OCI-LY3 (cell line): Measurements from ENCODE around the gene TIMP3.

Source experiments
- EZH2phosphoT487 ChIP-seq: fragments of 200-600 bp; shearing (Covaris generic); IDR thresholded peaks from 2 replicates; pipeline ENCODE4 v1.6.1; 2018; ENCODE audit warnings: antibody characterized with exemption, mixed run types, low read depth
- TF ChIP-seq, protein P1 (sequence below): fragments of 200-600, 300-600 bp; sonication (generic); IDR thresholded peaks from 2 replicates; pipeline ENCODE4 v1.5.1; 2014; ENCODE audit warnings: antibody characterized with exemption, low read length, low read depth

DNA sequence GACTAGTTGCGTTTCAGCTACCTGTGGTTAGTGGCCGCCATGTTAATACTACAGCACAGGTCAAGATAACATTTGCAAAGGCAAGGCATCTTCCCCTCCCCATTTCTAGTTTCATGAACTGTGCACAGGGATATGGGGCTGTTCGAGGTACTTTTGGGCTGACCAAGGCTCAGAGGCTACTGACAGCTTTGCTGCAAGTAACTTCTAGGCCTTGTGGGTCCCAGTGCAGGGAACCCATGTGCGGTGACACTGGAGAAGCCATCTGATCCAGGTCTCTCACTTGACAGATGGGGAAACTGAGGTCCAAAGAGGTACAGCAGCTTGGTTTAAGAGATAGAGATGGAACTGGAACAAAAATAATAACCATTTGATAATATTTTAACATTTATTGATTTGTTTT lies 13.6 kb downstream of the TIMP3 start:
- TF ChIP-seq, protein P1, sequence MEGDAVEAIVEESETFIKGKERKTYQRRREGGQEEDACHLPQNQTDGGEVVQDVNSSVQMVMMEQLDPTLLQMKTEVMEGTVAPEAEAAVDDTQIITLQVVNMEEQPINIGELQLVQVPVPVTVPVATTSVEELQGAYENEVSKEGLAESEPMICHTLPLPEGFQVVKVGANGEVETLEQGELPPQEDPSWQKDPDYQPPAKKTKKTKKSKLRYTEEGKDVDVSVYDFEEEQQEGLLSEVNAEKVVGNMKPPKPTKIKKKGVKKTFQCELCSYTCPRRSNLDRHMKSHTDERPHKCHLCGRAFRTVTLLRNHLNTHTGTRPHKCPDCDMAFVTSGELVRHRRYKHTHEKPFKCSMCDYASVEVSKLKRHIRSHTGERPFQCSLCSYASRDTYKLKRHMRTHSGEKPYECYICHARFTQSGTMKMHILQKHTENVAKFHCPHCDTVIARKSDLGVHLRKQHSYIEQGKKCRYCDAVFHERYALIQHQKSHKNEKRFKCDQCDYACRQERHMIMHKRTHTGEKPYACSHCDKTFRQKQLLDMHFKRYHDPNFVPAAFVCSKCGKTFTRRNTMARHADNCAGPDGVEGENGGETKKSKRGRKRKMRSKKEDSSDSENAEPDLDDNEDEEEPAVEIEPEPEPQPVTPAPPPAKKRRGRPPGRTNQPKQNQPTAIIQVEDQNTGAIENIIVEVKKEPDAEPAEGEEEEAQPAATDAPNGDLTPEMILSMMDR = no peak
- TF ChIP-seq EZH2phosphoT487 = no peak
